ENCODE measurements around the gene TPK1.
"Not testable (repeated sequence)": the region's sequence is repeated elsewhere in the genome, so short reads cannot be mapped to it uniquely, and the experiment has no call there.

TPK1 gene

GRCh38 chr7:144596953-144597352, 238.9 kb downstream of the TPK1 start:
- H3K4me3 ChIP-seq: no peak overlapping the region
- no peaks in the 10 kb centered on the region for H3K9me3 ChIP-seq (ENCODE audit: low read depth, low read length)
- H3K27ac ChIP-seq: no peak overlapping the region
- H3K9ac ChIP-seq (ENCODE audit: insufficient read length): no peak overlapping the region
- DNase-seq (ENCODE audit: low read depth, low spot score): no peak
- no peaks in the 10 kb centered on the region for H3K36me3 ChIP-seq (ENCODE audit: insufficient read depth, low read length)
- no peak for TF ChIP-seq EZH2 (IDR thresholded peaks at IDR 0.05)
- TF ChIP-seq POLR2AphosphoS5 (IDR thresholded peaks at IDR 0.05; ENCODE audit: borderline replicate concordance, low read depth, low read length): no peak
- no peak for TF ChIP-seq FOXP2 (optimal IDR thresholded peaks at IDR 0.05; ENCODE audit: control extremely low read depth, extremely low read length, insufficient read depth)

DNA sequence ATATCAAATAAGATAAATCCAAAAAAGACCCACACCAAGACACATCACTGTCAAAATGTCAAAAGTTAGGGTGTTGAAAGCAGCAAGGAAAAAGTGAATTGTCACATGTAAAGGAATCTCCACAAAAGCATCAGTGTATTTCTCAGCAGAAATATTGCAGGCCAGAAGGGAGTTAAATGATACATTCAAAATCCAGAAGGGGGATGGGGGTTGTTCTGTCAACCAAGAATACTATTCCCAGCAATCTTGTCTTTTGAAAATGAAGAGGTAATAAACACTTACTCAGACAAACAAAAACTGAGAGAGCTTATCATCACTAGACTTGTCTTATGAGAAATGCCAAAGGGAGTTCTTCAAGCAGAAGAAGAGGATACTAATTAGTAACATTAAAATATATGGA, 241.3 kb downstream of the TPK1 start:
- Histone ChIP-seq H3K36me3 (ENCODE audit: insufficient read depth, low read length) (no peaks in the 10 kb centered on the region), H3K9me3 (ENCODE audit: low read depth, low read length) (no peaks in the 10 kb centered on the region), H3K4me3 (no peak overlapping the region), H3K27ac (no peak overlapping the region), H3K9ac (ENCODE audit: insufficient read length) (no peak overlapping the region)
- DNase-seq (ENCODE audit: low read depth, low spot score): no peak
- TF ChIP-seq POLR2AphosphoS5 (IDR thresholded peaks at IDR 0.05; ENCODE audit: borderline replicate concordance, low read depth, low read length) (no peak), FOXP2 (optimal IDR thresholded peaks at IDR 0.05; ENCODE audit: control extremely low read depth, extremely low read length, insufficient read depth) (no peak), EZH2 (IDR thresholded peaks at IDR 0.05) (no peak)

DNA sequence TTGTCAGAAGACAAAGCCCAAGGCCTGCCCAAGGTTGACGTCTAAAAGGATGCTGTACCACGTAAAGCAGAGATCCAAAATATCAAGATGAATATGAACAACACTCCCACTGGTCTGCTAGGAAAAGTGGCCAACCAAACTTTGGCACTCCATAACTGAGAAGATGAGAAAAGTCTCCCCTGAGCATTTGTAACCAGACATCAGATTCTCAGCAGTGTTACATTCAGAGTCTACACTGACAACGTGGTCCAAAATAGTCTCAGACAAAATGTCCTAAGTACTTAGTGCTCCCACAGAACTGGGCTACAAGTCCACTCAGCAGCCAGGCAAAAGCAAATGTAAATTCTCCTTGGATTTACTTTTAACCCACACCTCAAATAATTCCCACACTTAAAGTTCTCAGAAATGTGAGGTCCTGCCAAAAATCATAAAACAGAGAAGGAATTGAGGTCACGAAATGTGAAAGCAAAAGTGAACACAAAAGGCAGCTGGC, 247.2 kb downstream of the TPK1 start:
- no peak for TF ChIP-seq FOXP2 (optimal IDR thresholded peaks at IDR 0.05; ENCODE audit: control extremely low read depth, extremely low read length, insufficient read depth)
- TF ChIP-seq POLR2AphosphoS5 (IDR thresholded peaks at IDR 0.05; ENCODE audit: borderline replicate concordance, low read depth, low read length): no peak
- TF ChIP-seq EZH2 (IDR thresholded peaks at IDR 0.05): no peak
- H3K9ac ChIP-seq (ENCODE audit: insufficient read length): no peak overlapping the region
- H3K36me3 ChIP-seq (ENCODE audit: insufficient read depth, low read length): no peaks in the 10 kb centered on the region
- no peak overlapping the region for H3K4me3 ChIP-seq
- no peak for DNase-seq (ENCODE audit: low read depth, low spot score)
- no peak overlapping the region for H3K27ac ChIP-seq
- no peaks in the 10 kb centered on the region for H3K9me3 ChIP-seq (ENCODE audit: low read depth, low read length)

DNA sequence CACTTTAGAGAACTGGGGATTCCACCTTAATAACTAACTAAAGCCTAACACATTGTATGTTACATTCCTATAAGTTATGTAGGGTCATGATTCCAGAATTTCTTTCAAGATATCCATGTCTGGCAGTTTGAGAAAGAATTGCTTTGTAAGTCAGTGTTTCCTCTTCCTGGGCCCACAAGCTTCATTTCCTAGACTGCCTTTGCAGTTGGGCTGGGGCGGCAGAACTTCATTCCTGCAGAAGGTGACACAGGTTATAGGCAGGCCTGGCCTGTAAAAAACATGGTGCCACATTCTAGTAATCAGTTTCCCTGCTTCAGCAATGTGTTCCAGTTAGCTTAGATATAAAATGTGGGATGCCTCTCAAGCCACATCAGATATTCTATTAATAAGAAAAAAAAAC, 248.2 kb downstream of the TPK1 start:
- H3K9me3 ChIP-seq (ENCODE audit: low read depth, low read length): no peaks in the 10 kb centered on the region
- H3K27ac ChIP-seq: no peak overlapping the region
- no peak overlapping the region for H3K4me3 ChIP-seq
- DNase-seq (ENCODE audit: low read depth, low spot score): no peak
- no peaks in the 10 kb centered on the region for H3K36me3 ChIP-seq (ENCODE audit: insufficient read depth, low read length)
- TF ChIP-seq POLR2AphosphoS5 (IDR thresholded peaks at IDR 0.05; ENCODE audit: borderline replicate concordance, low read depth, low read length) (no peak), FOXP2 (optimal IDR thresholded peaks at IDR 0.05; ENCODE audit: control extremely low read depth, extremely low read length, insufficient read depth) (no peak), EZH2 (IDR thresholded peaks at IDR 0.05) (no peak)
- no peak overlapping the region for H3K9ac ChIP-seq (ENCODE audit: insufficient read length)

- no peak overlapping the region for H3K9ac ChIP-seq (ENCODE audit: insufficient read length)
- DNase-seq (ENCODE audit: low read depth, low spot score): no peak
- no peak overlapping the region for H3K4me3 ChIP-seq
- H3K9me3 ChIP-seq (ENCODE audit: low read depth, low read length): no peaks in the 10 kb centered on the region
- no peak overlapping the region for H3K27ac ChIP-seq
- H3K36me3 ChIP-seq (ENCODE audit: insufficient read depth, low read length): no peaks in the 10 kb centered on the region
- TF ChIP-seq FOXP2 (optimal IDR thresholded peaks at IDR 0.05; ENCODE audit: control extremely low read depth, extremely low read length, insufficient read depth) (no peak), POLR2AphosphoS5 (IDR thresholded peaks at IDR 0.05; ENCODE audit: borderline replicate concordance, low read depth, low read length) (no peak), EZH2 (IDR thresholded peaks at IDR 0.05) (no peak)
These were observed 251.1 kb downstream of the TPK1 start for GRCh38 chr7:144584726-144585125.

DNA sequence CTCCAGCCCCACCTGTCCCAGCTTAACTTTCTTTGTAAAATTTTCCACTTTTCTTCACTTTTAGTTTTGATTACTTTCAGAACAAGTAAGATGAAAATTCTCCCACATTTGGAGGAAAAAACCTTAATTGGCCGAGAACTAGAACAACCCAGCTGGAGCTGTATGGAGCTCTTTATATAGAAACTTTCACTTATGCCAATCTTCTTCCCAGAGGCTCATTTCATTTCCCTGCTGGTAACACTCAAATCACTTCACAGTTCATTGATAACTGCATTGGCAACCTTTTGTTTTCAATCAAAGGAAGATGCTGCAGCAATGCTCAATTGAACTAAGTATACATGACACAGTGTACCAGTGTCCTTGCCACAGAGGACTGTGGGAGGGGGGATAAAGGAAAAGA, 256.2 kb downstream of the TPK1 start:
- DNase-seq (ENCODE audit: low read depth, low spot score): no peak
- H3K4me3 ChIP-seq: no peak overlapping the region

DNA sequence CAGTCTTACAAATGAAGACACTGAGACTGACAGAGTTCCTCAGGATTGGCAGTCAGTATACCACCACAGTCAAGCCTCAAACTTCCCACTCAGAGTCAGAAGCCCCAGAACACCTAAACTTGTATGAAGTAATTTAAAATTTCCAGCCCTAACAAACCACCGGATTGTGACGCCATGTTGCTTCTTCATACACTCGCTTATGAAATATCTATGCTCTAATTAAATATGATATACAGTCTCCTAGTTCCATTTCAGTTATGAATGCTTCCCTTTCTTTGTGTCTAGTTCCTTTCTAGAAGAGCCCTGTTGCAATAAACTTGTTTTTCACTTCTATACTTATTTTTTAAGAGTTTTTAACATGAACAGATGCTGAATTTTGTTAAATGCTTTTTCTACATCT, 260.4 kb downstream of the TPK1 start:
- no peak overlapping the region for H3K4me3 ChIP-seq
- H3K9me3 ChIP-seq (ENCODE audit: low read depth, low read length): no peaks in the 10 kb centered on the region
- no peak for DNase-seq (ENCODE audit: low read depth, low spot score)
- no peaks in the 10 kb centered on the region for H3K36me3 ChIP-seq (ENCODE audit: insufficient read depth, low read length)
- no peak overlapping the region for H3K9ac ChIP-seq (ENCODE audit: insufficient read length)
- no peak for TF ChIP-seq FOXP2 (optimal IDR thresholded peaks at IDR 0.05; ENCODE audit: control extremely low read depth, extremely low read length, insufficient read depth)
- H3K27ac ChIP-seq: no peak overlapping the region

More for the DNA sequence above, 256.2 kb downstream of the TPK1 start:
- H3K9me3 ChIP-seq (ENCODE audit: low read depth, low read length): no peaks in the 10 kb centered on the region
- H3K9ac ChIP-seq (ENCODE audit: insufficient read length): no peak overlapping the region
- no peaks in the 10 kb centered on the region for H3K36me3 ChIP-seq (ENCODE audit: insufficient read depth, low read length)
- TF ChIP-seq POLR2AphosphoS5 (IDR thresholded peaks at IDR 0.05; ENCODE audit: borderline replicate concordance, low read depth, low read length): no peak
- no peak for TF ChIP-seq EZH2 (IDR thresholded peaks at IDR 0.05)
- no peak overlapping the region for H3K27ac ChIP-seq

DNA sequence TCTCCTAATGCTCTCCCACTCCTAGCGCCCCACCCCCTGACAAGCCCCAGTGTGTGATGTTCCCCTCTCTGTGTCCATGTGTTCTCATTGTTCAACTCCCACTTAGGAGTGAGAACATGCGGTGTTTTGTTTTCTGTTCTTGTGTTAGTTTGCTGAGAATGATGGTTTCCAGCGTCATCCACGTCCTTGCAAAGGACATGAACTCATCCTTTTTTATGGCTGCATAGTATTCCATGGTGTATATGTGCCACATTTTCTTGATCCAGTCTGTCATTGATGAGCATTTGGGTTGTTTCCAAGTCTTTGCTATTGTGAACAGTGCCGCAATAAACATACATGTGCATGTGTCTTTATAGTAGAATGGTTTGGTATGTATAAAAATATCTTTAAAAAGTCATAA, 261.1 kb downstream of the TPK1 start:
- not testable (repeated sequence) for DNase-seq (ENCODE audit: low read depth, low spot score); H3K27ac ChIP-seq; H3K36me3 ChIP-seq (ENCODE audit: insufficient read depth, low read length); H3K4me3 ChIP-seq; H3K9ac ChIP-seq (ENCODE audit: insufficient read length); H3K9me3 ChIP-seq (ENCODE audit: low read depth, low read length)

DNA sequence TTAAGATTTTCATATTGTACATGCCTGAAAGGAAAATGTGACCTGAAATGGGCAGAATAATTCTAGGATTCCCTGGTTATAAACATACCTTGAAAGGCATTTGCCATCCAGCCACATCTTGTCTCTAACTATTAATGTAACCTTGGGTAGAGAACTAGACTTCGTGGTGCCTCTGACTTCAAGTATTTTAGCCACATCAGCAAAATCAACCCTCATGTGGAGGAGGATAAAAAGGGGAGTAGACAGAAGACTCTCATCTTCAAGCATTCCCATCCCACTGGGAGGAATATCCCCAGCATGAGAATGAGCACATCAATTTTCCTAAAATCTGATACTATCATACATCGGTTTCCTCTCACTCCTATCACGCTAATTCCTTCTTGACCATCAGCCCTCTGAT, 267.6 kb downstream of the TPK1 start:
- Histone ChIP-seq H3K9me3 (ENCODE audit: low read depth, low read length) (no peaks in the 10 kb centered on the region), H3K36me3 (ENCODE audit: insufficient read depth, low read length) (no peaks in the 10 kb centered on the region), H3K4me3 (no peak overlapping the region), H3K27ac (no peak overlapping the region), H3K9ac (ENCODE audit: insufficient read length) (no peak overlapping the region)
- no peak for TF ChIP-seq POLR2AphosphoS5 (IDR thresholded peaks at IDR 0.05; ENCODE audit: borderline replicate concordance, low read depth, low read length)
- no peak for TF ChIP-seq FOXP2 (optimal IDR thresholded peaks at IDR 0.05; ENCODE audit: control extremely low read depth, extremely low read length, insufficient read depth)
- TF ChIP-seq EZH2 (IDR thresholded peaks at IDR 0.05): no peak
- no peak for DNase-seq (ENCODE audit: low read depth, low spot score)
